Muscle of back (tissue), 11 donors: ENCODE data around the gene DNMT3L. TPM values are rescaled to one million over a fixed set of nuclear protein-coding genes. Genes with fewer than 3 reads are reported as not detected.
"Not testable (repeated sequence)": the region's sequence is repeated elsewhere in the genome, so short reads cannot be mapped to it uniquely, and the experiment has no call there.

Source experiments
- DNase-seq, 3 donors: peaks; one replicate each; pipeline versions ENCODE4 v3.0.0 to v3.0.0-alpha.2; 2013
- polyA plus RNA-seq, 10 donors: library from polyadenylated mRNA; unstranded; fragments of 120-200 nt; gene quantifications; one replicate each; pipeline ENCODE4 v1.2.1, GENCODE V29; 2013; ENCODE audit not compliant: insufficient read length in 10 of 10

Gene DNMT3L
- polyA plus RNA-seq, 10 donors: not detected

GRCh38 chr21:44249204-44250037, 12.3 kb downstream of the DNMT3L start:
- not testable (repeated sequence) for DNase-seq

GRCh38 chr21:44247904-44248303, 13.8 kb downstream of the DNMT3L start:
- DNase-seq: not testable (repeated sequence)

DNA sequence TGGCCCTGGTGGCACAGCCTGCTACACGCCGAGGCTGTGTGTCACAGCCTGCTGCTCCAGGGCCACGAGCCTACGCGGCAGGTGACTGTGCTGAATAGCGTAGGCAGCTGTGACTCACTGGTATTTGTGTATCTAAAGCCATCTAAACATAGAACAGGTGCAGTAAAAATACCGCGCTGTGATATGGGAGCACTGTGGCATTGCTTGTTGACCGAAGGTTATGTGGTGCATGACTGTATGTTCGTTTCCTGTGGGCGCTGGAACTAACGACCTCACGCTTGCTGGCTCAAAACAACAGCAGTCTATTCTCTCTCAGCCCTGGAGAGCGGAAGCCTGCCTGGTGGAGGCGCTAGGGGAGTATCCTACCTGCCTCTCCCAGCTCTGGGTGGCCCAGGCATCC, 17.7 kb downstream of the DNMT3L start:
- not testable (repeated sequence) for DNase-seq

- DNase-seq: not testable (repeated sequence)
These were observed 20.4 kb downstream of the DNMT3L start for GRCh38 chr21:44241281-44241680.

- not testable (repeated sequence) for DNase-seq
These were observed 20.9 kb downstream of the DNMT3L start, which contains the start of gene ICOSLG for GRCh38 chr21:44240842-44241241. ICOSLG (minus strand) TSS chr21:44240943; CDS start chr21:44240817, 126 bp downstream.

DNA sequence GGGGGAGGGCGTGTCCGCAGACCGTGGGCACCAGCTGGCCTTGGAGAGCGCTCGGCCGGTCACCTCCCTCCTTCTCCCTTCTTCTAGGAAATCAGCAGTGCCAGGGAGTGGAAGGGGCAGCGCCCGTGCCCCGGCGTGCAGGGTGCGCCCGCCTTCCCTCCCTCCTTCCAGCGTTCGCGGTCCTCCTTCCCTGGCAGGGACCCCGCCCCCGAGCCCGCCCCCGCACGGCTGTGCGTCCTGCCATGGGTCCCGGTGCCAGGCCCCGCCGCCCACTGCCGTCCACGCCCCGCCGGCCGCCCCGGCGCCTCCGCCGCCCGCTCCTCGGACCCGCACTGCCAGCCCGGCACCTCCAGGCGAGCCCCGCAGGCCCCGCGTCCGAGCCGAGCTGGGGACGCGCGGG, 21.3 kb downstream of the DNMT3L start:
- not testable (repeated sequence) for DNase-seq

DNA sequence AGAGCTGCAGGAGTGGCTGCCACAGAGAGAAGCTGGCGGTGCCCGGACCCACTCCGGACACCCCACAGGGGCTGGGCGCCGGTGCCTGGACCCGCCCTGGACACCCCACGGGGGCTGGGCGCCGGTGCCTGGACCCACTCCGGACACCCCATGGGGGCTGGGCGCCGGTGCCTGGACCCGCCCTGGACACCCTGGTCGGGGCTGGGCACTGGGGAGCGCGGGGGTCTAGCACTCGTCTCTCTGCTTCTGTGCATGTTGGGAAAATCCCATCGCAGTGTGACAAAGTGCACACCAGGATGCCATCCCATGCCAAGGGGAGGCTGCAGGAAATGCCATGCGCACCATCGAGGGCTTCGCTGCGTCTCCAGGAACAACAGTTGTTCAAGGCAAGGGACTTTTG, 32.1 kb downstream of the DNMT3L start:
- DNase-seq: not testable (repeated sequence)

- DNase-seq: not testable (repeated sequence)
These were observed 33.6 kb downstream of the DNMT3L start for GRCh38 chr21:44228109-44228508.

- not testable (repeated sequence) for DNase-seq
These were observed 34.1 kb downstream of the DNMT3L start for GRCh38 chr21:44227614-44228013.

DNA sequence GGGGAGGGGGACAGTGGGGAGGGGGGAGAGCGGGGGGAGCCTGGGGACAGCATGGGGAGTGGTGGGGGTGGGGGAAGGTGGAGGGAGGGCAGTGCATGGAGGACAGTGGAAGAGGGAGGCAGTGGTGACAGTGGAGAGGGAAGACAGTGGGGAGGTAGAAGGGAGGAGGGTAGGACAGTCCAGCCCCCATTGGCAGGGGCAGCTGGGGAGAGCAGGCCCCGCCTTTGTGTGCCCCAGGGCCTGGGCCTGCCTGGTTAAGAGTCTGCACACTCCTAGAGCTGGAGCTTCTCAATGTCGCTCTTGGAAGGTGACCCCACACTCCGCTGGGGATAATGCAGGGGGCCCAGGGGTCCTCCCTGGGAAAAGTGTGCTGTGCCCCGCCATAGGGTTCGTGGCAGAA, 36.1 kb downstream of the DNMT3L start:
- DNase-seq: not testable (repeated sequence)

DNA sequence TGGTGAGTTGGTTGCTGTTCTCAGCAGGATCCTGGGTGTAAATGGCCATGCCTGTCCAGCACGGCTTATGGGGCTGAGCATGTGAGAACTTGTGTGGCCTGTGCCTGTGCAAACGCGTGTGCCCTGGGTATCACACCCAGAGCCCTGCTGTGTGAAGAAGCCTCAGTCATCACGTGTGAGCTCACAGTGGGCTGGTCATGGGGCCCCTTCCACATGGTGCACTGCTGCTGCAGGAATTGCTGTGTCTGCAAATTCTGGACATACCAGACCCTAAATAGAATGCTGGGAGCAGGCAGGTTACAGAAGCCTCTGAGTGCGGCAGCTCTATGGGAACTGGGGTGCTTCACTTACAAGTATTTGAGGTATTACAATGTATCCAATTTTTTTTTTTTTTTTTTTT, 38.4 kb downstream of the DNMT3L start:
- DNase-seq: not testable (repeated sequence)

DNA sequence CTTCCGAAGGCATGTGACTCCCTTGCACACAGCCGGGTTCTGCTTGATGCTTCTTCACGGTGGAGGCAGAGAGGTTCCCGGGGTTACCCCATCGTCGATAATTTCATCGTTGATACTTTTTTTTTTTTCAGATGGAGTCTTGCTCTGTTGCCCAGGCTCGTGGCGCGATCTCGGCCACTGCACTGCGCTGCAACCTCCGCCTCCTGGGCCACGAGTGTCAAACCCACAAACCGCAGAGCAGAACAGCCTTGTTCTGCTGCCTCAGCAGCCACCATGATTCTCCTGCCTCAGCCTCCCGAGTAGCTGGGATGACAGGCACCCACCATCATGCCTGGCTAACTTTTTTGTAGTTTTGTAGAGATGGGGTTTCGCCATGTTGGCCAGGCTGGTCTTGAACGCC, 41.0 kb downstream of the DNMT3L start:
- DNase-seq: not testable (repeated sequence)

DNA sequence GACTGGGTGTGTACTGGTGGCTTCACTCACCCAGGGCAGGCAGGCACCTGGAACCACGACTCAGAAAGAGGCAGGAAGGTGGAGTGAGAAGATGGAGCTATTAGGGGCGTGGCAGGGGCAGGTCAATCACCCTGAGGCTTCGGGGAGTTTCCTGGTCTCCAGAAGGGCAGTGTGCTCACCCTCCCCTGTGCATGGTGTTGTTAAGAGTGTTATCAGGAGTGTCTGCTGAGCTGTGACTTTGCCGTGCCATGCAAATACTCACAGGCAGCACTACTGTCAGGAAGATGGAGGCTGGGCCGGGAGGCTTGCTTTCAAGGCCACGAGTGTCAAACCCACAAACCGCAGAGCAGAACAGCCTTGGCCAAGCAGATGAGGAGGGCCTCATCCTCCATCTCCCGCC, 43.2 kb downstream of the DNMT3L start:
- DNase-seq: not testable (repeated sequence)

GRCh38 chr21:44211978-44212377, 49.7 kb downstream of the DNMT3L start:
- not testable (repeated sequence) for DNase-seq

DNA sequence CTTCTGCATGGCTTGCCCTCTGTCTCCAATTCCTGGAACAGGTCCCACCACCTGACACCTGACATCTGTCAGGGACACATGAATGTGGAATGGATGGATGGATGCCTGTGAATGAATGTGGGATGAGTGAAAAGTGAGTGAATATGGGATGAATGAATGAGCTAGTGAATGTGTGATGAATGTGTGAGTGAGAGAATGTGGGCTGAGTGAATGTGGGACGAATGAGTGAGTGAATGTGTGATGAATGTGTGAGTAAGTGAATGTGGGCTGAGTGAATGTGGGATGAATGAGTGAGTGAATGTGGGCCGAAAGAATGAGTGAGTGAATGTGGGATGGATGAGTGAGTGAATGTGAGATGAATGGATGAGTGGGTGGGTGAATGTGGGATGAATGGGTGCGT, 50.1 kb downstream of the DNMT3L start:
- not testable (repeated sequence) for DNase-seq

GRCh38 chr21:44207860-44208646, 53.6 kb downstream of the DNMT3L start:
- not testable (repeated sequence) for DNase-seq

GRCh38 chr21:44206698-44207676, 54.7 kb downstream of the DNMT3L start:
- not testable (repeated sequence) for DNase-seq

GRCh38 chr21:44206187-44206586, 55.5 kb downstream of the DNMT3L start:
- not testable (repeated sequence) for DNase-seq

- not testable (repeated sequence) for DNase-seq
These were observed 59.0 kb downstream of the DNMT3L start for GRCh38 chr21:44202590-44203299.

DNA sequence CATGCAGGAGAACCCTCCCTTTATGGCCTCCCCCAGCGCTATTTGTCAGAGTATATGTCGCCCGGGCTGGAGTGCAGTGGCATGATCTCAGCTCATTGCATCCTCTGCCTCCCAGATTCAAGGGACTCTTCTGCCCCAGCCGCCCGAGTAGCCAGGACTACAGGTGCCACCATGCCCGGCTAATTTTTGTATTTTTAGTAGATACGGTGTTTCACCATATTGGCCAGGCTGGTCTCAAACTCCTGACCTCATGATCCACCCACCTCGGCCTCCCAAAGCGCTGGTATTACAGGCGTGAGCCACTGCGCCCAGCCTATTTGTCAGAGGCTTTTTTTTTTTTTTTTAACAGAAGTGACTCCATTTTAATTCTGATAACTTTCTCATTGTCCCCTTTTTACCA, 61.7 kb downstream of the DNMT3L start:
- not testable (repeated sequence) for DNase-seq

DNA sequence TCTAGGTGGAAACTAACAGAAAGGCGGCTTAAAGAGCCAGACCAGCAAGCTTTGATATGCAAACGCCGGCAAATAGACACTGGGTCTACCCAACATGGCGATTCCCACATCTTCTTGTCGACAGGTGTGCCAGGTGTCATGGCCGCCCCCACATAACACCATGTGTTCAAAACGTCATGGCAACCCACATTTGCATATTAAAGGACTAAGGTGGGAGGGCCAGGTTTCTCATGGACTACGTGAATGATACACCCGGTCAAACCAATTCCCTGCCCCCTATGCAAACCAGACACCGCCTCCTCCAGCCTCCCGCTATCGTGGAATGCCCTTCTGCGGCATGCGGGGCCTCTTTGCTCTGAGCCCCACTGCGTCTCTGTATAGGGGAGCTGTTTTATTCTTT, 62.2 kb downstream of the DNMT3L start:
- DNase-seq: no peak
